Adipocyte (in vitro differentiated cells): ENCODE results near the gene GALNT16.

ENCODE experiments used
- DNase-seq: peaks from one replicate; pipeline ENCODE4 v3.0.0-alpha.2; 2015; ENCODE audit warnings: low read depth
- H3K27me3 ChIP-seq: replicated peaks from 2 replicates; pipeline ENCODE4 v1.7.0; 2013; ENCODE audit warnings: mild to moderate bottlenecking, low read length, moderate library complexity; ENCODE audit not compliant: control insufficient read depth, insufficient read depth
- H3K36me3 ChIP-seq: 2 replicates; pipeline ENCODE4 v1.7.0; 2013; ENCODE audit warnings: low read length, mild to moderate bottlenecking, moderate library complexity; ENCODE audit not compliant: control insufficient read depth, insufficient read depth, severe bottlenecking
- H3K4me1 ChIP-seq: 2 replicates; pipeline ENCODE4 v1.7.0; 2013; ENCODE audit warnings: mild to moderate bottlenecking, low read length, moderate library complexity; ENCODE audit not compliant: control insufficient read depth, insufficient read depth
- H3K4me3 ChIP-seq: 2 replicates; pipeline ENCODE4 v1.7.0; 2013; ENCODE audit warnings: mild to moderate bottlenecking, low read length, moderate library complexity
- H3K9ac ChIP-seq: 2 replicates; pipeline ENCODE4 v1.7.0; 2013; ENCODE audit warnings: mild to moderate bottlenecking, low read length, moderate library complexity
- H3K9me3 ChIP-seq: 2 replicates; pipeline ENCODE4 v1.7.0; 2013; ENCODE audit warnings: mild to moderate bottlenecking, low read length, moderate library complexity; ENCODE audit not compliant: control insufficient read depth

Gene GALNT16

GRCh38 chr14:69358233-69358963, 98.4 kb downstream of the GALNT16 start:
- no peaks in the 10 kb centered on the region for H3K9me3 ChIP-seq
- H3K27me3 ChIP-seq = no peaks in the 10 kb centered on the region
- H3K4me1 ChIP-seq = peaks cover 12% of the 10 kb centered on the region
- no peak overlapping the region for H3K4me3 ChIP-seq
- H3K36me3 ChIP-seq = no peaks in the 10 kb centered on the region
- H3K9ac ChIP-seq = no peak overlapping the region
- no peak for DNase-seq

DNA sequence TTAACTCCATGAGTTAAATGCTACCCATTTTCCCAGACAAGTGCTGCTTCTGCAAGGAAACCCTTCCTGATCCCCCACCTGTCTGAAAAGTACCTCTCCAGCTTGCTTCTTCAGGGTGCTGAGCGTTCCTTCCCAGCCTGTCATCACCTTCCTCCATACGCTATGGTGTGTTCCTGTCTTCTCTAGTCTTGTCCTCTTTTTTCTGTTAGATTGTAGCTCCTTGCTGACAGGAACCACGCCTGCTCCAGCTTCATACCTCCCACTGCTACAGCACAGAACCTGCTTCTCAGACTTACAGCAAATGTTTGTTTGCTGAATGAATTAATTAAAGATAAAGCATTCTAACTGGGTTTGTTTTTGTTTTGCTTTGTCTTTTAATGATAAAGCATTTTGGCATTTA, 99.0 kb downstream of the GALNT16 start:
- H3K36me3 ChIP-seq = no peaks in the 10 kb centered on the region
- no peak overlapping the region for H3K9ac ChIP-seq
- no peaks in the 10 kb centered on the region for H3K27me3 ChIP-seq
- H3K4me1 ChIP-seq = peaks cover 12% of the 10 kb centered on the region
- no peak for DNase-seq
- no peak overlapping the region for H3K4me3 ChIP-seq
- H3K9me3 ChIP-seq = no peaks in the 10 kb centered on the region

- H3K4me3 ChIP-seq = no peak overlapping the region
- peaks cover 8% of the 10 kb centered on the region for H3K4me1 ChIP-seq
- H3K27me3 ChIP-seq = no peaks in the 10 kb centered on the region
- H3K9ac ChIP-seq = no peak overlapping the region
- DNase-seq = no peak
- no peaks in the 10 kb centered on the region for H3K36me3 ChIP-seq
- no peaks in the 10 kb centered on the region for H3K9me3 ChIP-seq
Measured at GRCh38 chr14:69360438-69361108, 100.6 kb downstream of the GALNT16 start.

- Histone ChIP-seq H3K4me3 (no peak overlapping the region), H3K4me1 (no peaks in the 10 kb centered on the region), H3K36me3 (no peaks in the 10 kb centered on the region), H3K27me3 (no peaks in the 10 kb centered on the region), H3K9me3 (no peaks in the 10 kb centered on the region), H3K9ac (no peak overlapping the region)
- peak; percentile 35 for DNase-seq
Measured at GRCh38 chr14:69363055-69363454, 103.1 kb downstream of the GALNT16 start.

- Histone ChIP-seq H3K9ac (no peak overlapping the region), H3K4me1 (no peaks in the 10 kb centered on the region), H3K9me3 (no peaks in the 10 kb centered on the region), H3K4me3 (no peak overlapping the region), H3K27me3 (no peaks in the 10 kb centered on the region), H3K36me3 (no peaks in the 10 kb centered on the region)
- DNase-seq = no peak
Measured at GRCh38 chr14:69363964-69364363, 104.0 kb downstream of the GALNT16 start.

DNA sequence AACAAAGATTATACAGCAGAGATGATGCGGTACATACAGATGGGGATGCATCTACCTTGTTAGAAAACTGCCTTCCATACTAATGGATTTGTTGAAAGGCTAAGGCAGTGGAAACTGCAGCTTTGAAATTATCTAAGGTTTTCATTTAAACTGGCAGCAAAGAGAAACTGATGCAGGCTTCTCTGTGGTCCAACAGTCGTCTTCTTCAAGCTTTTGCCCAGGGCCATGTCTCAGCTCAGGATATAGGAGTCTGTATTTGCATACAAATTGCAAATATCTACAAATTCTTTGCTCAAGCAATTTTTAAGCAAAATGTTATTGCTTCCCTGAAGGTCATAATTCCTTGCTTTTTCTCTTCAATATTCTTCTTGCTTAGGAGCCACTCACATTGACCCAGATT, 104.4 kb downstream of the GALNT16 start:
- DNase-seq = no peak
- no peak overlapping the region for H3K9ac ChIP-seq
- no peaks in the 10 kb centered on the region for H3K27me3 ChIP-seq
- no peak overlapping the region for H3K4me3 ChIP-seq
- no peaks in the 10 kb centered on the region for H3K36me3 ChIP-seq
- no peaks in the 10 kb centered on the region for H3K9me3 ChIP-seq
- no peaks in the 10 kb centered on the region for H3K4me1 ChIP-seq

DNA sequence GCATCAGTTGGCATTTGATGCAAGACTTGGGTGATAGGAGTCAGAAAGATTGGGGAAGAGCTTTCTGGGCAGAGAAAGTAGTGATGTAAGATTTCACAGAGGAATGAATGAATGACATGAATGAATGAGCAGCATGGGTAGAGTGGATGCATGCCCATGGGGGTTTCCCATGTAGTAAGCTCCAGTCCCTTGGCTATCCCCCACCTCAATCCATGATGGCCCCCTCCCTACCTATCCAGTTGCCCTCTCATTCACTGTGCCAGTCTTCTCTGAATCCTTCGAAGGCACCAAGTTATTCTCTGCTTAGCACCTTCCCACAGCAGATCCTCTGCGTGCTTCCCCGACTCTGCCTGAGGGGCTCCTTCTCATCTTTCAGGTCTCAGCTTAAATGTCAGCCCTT, 106.1 kb downstream of the GALNT16 start:
- Histone ChIP-seq H3K36me3 (no peaks in the 10 kb centered on the region), H3K9ac (no peak overlapping the region), H3K27me3 (no peaks in the 10 kb centered on the region), H3K4me1 (no peaks in the 10 kb centered on the region), H3K9me3 (no peaks in the 10 kb centered on the region), H3K4me3 (no peak overlapping the region)
- DNase-seq = no peak

DNA sequence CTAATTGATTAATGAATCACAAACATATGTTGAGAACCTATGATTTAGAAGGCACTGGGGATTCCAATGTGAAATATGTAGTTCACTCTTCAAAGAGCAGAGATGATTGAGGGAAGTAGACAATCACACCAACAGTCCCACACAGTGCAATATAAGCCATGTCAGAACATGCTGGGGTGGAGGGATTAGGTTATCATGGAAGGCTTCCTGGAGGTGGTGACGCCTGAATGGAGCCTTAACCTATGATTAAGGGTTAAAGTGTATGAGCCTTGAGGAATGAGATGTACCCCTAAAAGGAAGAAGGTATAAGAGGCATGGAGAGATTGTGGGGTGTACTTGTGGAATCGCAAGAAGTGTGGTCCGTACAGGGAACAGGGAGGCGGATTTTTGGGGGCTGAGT, 106.8 kb downstream of the GALNT16 start:
- Histone ChIP-seq H3K9me3 (no peaks in the 10 kb centered on the region), H3K4me3 (no peak overlapping the region), H3K36me3 (no peaks in the 10 kb centered on the region), H3K27me3 (no peaks in the 10 kb centered on the region), H3K4me1 (no peaks in the 10 kb centered on the region), H3K9ac (no peak overlapping the region)
- no peak for DNase-seq

DNA sequence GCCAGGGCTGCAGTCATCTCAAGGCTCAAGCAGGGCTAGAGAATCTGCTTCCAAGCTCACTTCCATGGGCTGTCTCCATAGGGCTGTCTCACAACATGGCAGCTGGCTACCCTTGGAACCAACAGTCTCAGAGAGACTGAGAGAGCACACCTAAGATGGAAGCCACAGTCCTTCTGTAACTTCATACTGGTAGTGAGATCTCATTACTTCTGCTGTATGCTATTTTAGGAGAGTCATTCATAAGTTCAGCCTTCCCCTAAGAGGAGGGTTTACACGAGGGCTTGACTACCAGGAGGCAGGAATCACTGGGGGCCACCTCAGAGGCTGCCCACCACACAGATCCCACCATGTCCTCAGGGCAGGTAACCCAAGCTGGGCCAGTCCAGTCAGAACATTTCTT, 108.4 kb downstream of the GALNT16 start:
- no peaks in the 10 kb centered on the region for H3K9me3 ChIP-seq
- DNase-seq = no peak
- no peaks in the 10 kb centered on the region for H3K27me3 ChIP-seq
- no peak overlapping the region for H3K9ac ChIP-seq
- no peaks in the 10 kb centered on the region for H3K4me1 ChIP-seq
- no peaks in the 10 kb centered on the region for H3K36me3 ChIP-seq
- no peak overlapping the region for H3K4me3 ChIP-seq

- H3K27me3 ChIP-seq = no peaks in the 10 kb centered on the region
- H3K9ac ChIP-seq = no peak overlapping the region
Measured at GRCh38 chr14:69370061-69370460, 110.1 kb downstream of the GALNT16 start.

DNA sequence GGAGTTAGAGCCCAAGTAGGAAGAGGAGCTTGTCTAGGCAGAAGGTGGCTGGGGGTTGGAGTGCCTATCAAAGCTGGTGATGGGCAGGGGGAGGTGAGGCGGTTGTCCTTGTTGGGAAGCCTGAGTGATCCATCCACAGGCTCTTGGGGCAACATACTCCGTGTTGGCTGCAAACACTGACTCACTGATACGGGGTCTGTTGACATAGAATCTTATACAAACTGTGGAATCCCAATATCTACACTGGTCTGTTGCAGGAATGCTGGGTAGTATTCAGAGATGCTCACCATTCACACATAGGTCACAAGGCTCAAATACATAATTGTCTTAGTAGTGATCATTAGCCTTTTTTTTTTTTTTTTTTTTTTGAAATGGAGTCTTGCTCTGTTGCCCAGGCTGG, 112.2 kb downstream of the GALNT16 start:
- Histone ChIP-seq H3K9ac (no peak overlapping the region), H3K9me3 (peaks cover 8% of the 10 kb centered on the region)

More at GRCh38 chr14:69370061-69370460, 110.1 kb downstream of the GALNT16 start:
- DNase-seq = no peak
- Histone ChIP-seq H3K36me3 (peaks cover 5% of the 10 kb centered on the region), H3K9me3 (peaks cover 2% of the 10 kb centered on the region), H3K4me3 (no peak overlapping the region), H3K4me1 (no peaks in the 10 kb centered on the region)

More for the DNA sequence above, 112.2 kb downstream of the GALNT16 start:
- peaks cover 22% of the 10 kb centered on the region for H3K36me3 ChIP-seq
- H3K27me3 ChIP-seq = no peaks in the 10 kb centered on the region
- DNase-seq = no peak
- peaks cover 11% of the 10 kb centered on the region for H3K4me1 ChIP-seq
- H3K4me3 ChIP-seq = no peak overlapping the region
